GM19438 (cell line): Measurements from ENCODE around the gene MAPK8IP2.
"Not testable (repeated sequence)": the region's sequence is repeated elsewhere in the genome, so short reads cannot be mapped to it uniquely, and the experiment has no call there.

Experiments used
- ATAC-seq: cut with Tn5 transposase; IDR thresholded peaks from one replicate; pipeline ENCODE4 v1.9.1; 2021; ENCODE audit warnings: low read depth; ENCODE audit not compliant: unreplicated experiment

Gene MAPK8IP2

GRCh38 chr22:50628543-50629134, 28.0 kb downstream of the MAPK8IP2 start:
- ATAC-seq: no peak

GRCh38 chr22:50630376-50630775, 29.8 kb downstream of the MAPK8IP2 start:
- no peak for ATAC-seq

- no peak for ATAC-seq
Observed at GRCh38 chr22:50633086-50633485, 32.5 kb downstream of the MAPK8IP2 start.

- ATAC-seq: no peak
Observed at GRCh38 chr22:50633771-50634170, 33.2 kb downstream of the MAPK8IP2 start.

- no peak for ATAC-seq
Observed at GRCh38 chr22:50635591-50635990, 35.0 kb downstream of the MAPK8IP2 start.

GRCh38 chr22:50640296-50640695, 39.7 kb downstream of the MAPK8IP2 start:
- not testable (repeated sequence) for ATAC-seq

- ATAC-seq: no peak
Observed at GRCh38 chr22:50640857-50641647, 40.5 kb downstream of the MAPK8IP2 start.

- no peak for ATAC-seq
Observed at GRCh38 chr22:50641696-50642607, 41.4 kb downstream of the MAPK8IP2 start.

- not testable (repeated sequence) for ATAC-seq
Observed at GRCh38 chr22:50643021-50643820, 42.6 kb downstream of the MAPK8IP2 start.

GRCh38 chr22:50643821-50644101, 43.2 kb downstream of the MAPK8IP2 start:
- not testable (repeated sequence) for ATAC-seq

- ATAC-seq: no peak
Observed at GRCh38 chr22:50653256-50653655, 52.7 kb downstream of the MAPK8IP2 start.

- not testable (repeated sequence) for ATAC-seq
Observed at GRCh38 chr22:50654664-50655063, 54.1 kb downstream of the MAPK8IP2 start.

GRCh38 chr22:50656122-50657070, 55.8 kb downstream of the MAPK8IP2 start:
- no peak for ATAC-seq

- ATAC-seq: no peak
Observed at GRCh38 chr22:50657925-50658324, 57.3 kb downstream of the MAPK8IP2 start.

GRCh38 chr22:50659711-50660110, 59.1 kb downstream of the MAPK8IP2 start:
- ATAC-seq: not testable (repeated sequence)

GRCh38 chr22:50660306-50660705, 59.7 kb downstream of the MAPK8IP2 start:
- ATAC-seq: no peak
